ENCODE data around the gene CCSER1. TPM values are rescaled to one million over a fixed set of nuclear protein-coding genes. Genes with fewer than 3 reads are reported as not detected.
"Not testable (repeated sequence)": the region's sequence is repeated elsewhere in the genome, so short reads cannot be mapped to it uniquely, and the experiment has no call there.

CCSER1 gene
- total and polyA plus RNA-seq, 2 experiments from 2014 or later: 5.2 to 23.4 TPM

GRCh38 chr4:90833706-90834105, 706.5 kb downstream of the CCSER1 start:
- H4K20me1 ChIP-seq (ENCODE audit: insufficient read depth, poor library complexity, severe bottlenecking): no peaks in the 10 kb centered on the region
- no peaks in the 10 kb centered on the region for H3K9me2 ChIP-seq (replicated peaks; ENCODE audit: insufficient read depth)
- H3K9me3 ChIP-seq (ENCODE audit: low read depth): no peaks in the 10 kb centered on the region
- no peaks in the 10 kb centered on the region for H3K36me3 ChIP-seq (replicated peaks; ENCODE audit: insufficient read depth, low read depth)
- no peak overlapping the region for H3K27ac ChIP-seq
- WGBS (ENCODE audit: low lambda C conversion rate, missing lambda C conversion rate): 95% methylated on average over 1 of the region's 1 CpG
- no peak for DNase-seq (ENCODE audit: low spot score)
- no peak overlapping the region for H3K4me2 ChIP-seq
- no peaks in the 10 kb centered on the region for H3K27me3 ChIP-seq
- no peak overlapping the region for H2AFZ ChIP-seq
- no peaks in the 10 kb centered on the region for H3K79me2 ChIP-seq
- H3K4me3 ChIP-seq: no peak overlapping the region
- TF ChIP-seq EZH2 (IDR thresholded peaks at IDR 0.05; ENCODE audit: borderline replicate concordance) (no peak), EZH2phosphoT487 (IDR thresholded peaks at IDR 0.05; ENCODE audit: low read depth, severe bottlenecking, unreplicated experiment) (no peak), CTCF (IDR thresholded peaks at IDR 0.05; ENCODE audit: poor library complexity) (no peak)
- H3K4me1 ChIP-seq (ENCODE audit: insufficient read depth): no peaks in the 10 kb centered on the region

- Histone ChIP-seq H3K9me3 (ENCODE audit: low read depth) (no peaks in the 10 kb centered on the region), H3K4me3 (no peak overlapping the region), H3K27me3 (no peaks in the 10 kb centered on the region), H4K20me1 (ENCODE audit: insufficient read depth, poor library complexity, severe bottlenecking) (no peaks in the 10 kb centered on the region), H3K4me1 (ENCODE audit: insufficient read depth) (peaks cover under 1% of the 10 kb centered on the region), H3K36me3 (replicated peaks; ENCODE audit: insufficient read depth, low read depth) (no peaks in the 10 kb centered on the region), H3K79me2 (no peaks in the 10 kb centered on the region), H3K9me2 (replicated peaks; ENCODE audit: insufficient read depth) (no peaks in the 10 kb centered on the region), H3K4me2 (no peak overlapping the region), H2AFZ (no peak overlapping the region), H3K27ac (no peak overlapping the region)
- WGBS (ENCODE audit: low lambda C conversion rate, missing lambda C conversion rate): 94% methylated on average over 1 of the region's 1 CpG
- DNase-seq (ENCODE audit: low spot score): no peak
- no peak for TF ChIP-seq EZH2 (IDR thresholded peaks at IDR 0.05; ENCODE audit: borderline replicate concordance)
- TF ChIP-seq EZH2phosphoT487 (IDR thresholded peaks at IDR 0.05; ENCODE audit: low read depth, severe bottlenecking, unreplicated experiment): no peak
- TF ChIP-seq CTCF (IDR thresholded peaks at IDR 0.05; ENCODE audit: poor library complexity): no peak
Observed at GRCh38 chr4:90837241-90837640, 710.0 kb downstream of the CCSER1 start.

GRCh38 chr4:90838859-90839258, 711.7 kb downstream of the CCSER1 start:
- 98% methylated on average over 16 of the region's 22 CpGs for WGBS (ENCODE audit: low lambda C conversion rate, missing lambda C conversion rate)

GRCh38 chr4:90840291-90840690, 713.1 kb downstream of the CCSER1 start:
- no peaks in the 10 kb centered on the region for H3K79me2 ChIP-seq
- no peak overlapping the region for H2AFZ ChIP-seq
- no peaks in the 10 kb centered on the region for H3K9me2 ChIP-seq (replicated peaks; ENCODE audit: insufficient read depth)
- TF ChIP-seq CTCF (IDR thresholded peaks at IDR 0.05; ENCODE audit: poor library complexity) (no peak), EZH2phosphoT487 (IDR thresholded peaks at IDR 0.05; ENCODE audit: low read depth, severe bottlenecking, unreplicated experiment) (no peak)
- no peaks in the 10 kb centered on the region for H3K36me3 ChIP-seq (replicated peaks; ENCODE audit: insufficient read depth, low read depth)
- H3K4me2 ChIP-seq: no peak overlapping the region
- peaks cover 13% of the 10 kb centered on the region for H3K4me1 ChIP-seq (ENCODE audit: insufficient read depth)
- H4K20me1 ChIP-seq (ENCODE audit: insufficient read depth, poor library complexity, severe bottlenecking): no peaks in the 10 kb centered on the region
- WGBS (ENCODE audit: low lambda C conversion rate, missing lambda C conversion rate): 97% methylated on average over 3 of the region's 3 CpGs
- H3K4me3 ChIP-seq: no peak overlapping the region
- DNase-seq (ENCODE audit: low spot score): no peak
- H3K9me3 ChIP-seq (ENCODE audit: low read depth): no peaks in the 10 kb centered on the region
- H3K27me3 ChIP-seq: no peaks in the 10 kb centered on the region
- no peak overlapping the region for H3K27ac ChIP-seq

More at GRCh38 chr4:90838859-90839258, 711.7 kb downstream of the CCSER1 start:
- not testable (repeated sequence) for H3K4me3 ChIP-seq; H2AFZ ChIP-seq; H3K9me3 ChIP-seq (ENCODE audit: low read depth); H3K9me2 ChIP-seq (replicated peaks; ENCODE audit: insufficient read depth); DNase-seq (ENCODE audit: low spot score); H3K4me2 ChIP-seq; H3K27ac ChIP-seq; H3K79me2 ChIP-seq; H3K27me3 ChIP-seq; H3K36me3 ChIP-seq (replicated peaks; ENCODE audit: insufficient read depth, low read depth); H4K20me1 ChIP-seq (ENCODE audit: insufficient read depth, poor library complexity, severe bottlenecking)
- H3K4me1 ChIP-seq (ENCODE audit: insufficient read depth): peaks cover 13% of the 10 kb centered on the region

Measured in hepatocyte (in vitro differentiated cells).